Medulla oblongata (tissue), 1 donor: ENCODE results near the gene TTC6.

ENCODE experiments used
- DNase-seq: peaks from one replicate; pipeline ENCODE4 v3.0.0-alpha.2; 2015; ENCODE audit errors: extremely low spot score

Gene TTC6

GRCh38 chr14:37597538-37597913 lies 2.1 kb downstream of the TTC6 start:
- DNase-seq, result no peak

DNA sequence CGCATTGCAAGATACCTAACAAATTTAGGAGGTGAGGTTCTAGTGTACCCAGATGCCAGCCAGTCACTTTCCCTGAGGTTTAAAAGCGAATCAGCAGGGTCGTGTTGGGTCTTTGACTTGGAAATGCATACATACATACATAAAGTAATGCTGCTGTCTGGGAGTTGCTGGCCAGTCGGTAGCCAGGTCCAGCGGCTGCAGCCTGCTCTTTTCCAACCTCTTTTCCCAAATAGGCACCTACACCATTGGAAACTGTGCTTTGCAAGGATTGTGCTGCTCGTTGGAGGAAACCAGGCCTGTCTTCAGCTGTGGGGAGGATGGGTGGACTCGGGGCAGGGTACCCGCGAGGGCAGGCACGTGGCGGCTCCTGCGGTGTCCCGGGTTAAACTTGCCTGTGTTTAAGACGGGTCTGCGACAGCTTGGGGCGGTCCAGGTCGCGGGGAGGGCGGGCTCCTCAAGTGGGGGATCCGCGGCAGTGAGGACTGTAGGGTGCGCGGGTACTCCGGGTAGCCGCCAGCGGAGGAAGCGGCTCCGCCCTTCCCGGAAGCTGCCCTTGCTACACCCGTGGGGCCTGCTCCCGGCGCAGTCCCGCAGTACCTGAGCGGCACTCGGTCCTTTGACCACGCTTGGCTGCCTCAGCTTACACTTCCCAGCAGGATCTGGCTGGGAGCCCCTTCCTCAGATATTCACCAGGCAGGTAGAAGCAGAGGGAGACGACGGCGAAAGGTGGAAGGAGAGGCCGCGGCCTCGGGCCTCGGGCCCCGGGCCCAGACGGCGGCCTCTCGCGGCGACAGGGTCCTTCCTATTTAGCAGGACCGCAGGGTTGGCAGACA lies 2.7 kb downstream of the TTC6 start:
- no peak for DNase-seq

DNA sequence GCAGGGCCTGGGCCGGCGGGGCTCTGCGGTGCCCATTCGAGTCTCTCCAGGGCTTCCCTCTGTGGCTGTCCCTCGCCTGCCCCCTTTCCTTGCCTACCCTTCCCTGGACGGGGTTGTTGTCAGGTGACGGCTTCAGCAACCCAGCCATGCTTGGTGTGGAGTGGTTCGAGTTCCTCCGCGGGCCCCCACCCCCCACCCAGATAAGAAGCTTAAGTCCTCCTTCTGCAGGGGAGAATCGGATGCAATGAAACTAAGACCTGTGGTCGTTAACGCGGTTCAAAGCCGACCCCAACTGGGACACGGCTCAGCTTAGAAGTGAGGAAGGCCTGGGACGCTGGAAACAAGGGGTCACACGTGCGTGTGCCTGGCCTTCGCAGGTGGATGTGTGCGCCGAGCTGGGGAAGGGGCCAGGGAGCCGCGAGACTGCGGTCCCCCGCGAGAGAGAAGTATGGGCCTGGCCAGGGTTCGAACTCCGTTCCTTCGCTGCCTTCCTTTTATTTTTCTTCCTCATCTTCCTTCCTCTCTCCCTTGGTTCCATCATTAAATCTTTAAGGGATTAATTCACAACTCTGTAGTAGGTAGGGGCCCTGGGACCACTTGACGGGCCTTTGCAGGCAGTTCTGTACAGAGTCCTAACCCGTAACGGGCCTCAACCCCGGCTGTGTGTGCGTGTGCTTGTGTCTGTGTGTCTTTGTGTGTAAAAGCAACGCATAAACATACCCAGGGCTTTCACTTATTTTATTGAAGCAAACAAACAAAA lies 3.5 kb downstream of the TTC6 start:
- no peak for DNase-seq

GRCh38 chr14:37599507-37600368 lies 4.3 kb downstream of the TTC6 start:
- DNase-seq, result no peak

DNA sequence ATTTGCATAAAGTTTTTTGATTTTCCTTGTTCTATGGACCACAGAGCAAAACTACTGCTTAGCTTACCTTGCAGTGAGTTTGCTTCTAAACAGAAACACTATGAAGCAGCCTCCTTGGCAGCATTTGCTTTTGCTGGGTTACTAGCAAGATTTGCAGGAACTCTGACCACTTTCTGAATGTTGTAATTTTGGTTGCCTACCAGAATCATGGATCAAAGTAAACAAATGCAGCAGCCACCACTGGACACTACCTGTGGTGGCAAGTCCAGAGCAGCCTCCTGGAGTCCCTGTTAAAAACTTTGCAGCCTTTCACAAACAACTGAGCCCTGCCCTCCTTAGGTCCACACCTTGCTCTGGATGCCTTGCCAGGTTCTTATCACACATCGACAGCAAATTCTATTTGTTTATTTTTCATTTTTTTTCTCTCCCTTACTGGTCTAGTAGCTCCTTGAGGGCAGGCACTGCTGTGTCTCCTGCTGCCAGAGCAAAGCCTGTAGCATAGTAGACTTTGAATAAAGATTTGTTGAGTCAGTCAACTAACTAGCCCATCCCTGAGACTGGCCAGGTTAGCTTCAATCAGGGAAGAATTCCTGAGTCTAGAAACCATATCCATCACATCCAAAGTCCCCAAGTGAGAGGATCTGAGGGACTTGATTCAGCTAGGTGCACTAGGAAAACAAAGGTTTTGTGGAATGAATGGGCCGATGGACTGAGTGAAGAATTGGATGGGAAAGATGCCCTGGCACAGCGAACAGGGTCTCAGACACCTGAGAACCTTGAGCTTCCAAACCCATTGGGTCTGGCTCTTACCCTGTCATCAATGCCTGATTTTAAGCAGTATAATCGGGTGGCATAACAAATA lies 5.7 kb downstream of the TTC6 start:
- no peak for DNase-seq

DNA sequence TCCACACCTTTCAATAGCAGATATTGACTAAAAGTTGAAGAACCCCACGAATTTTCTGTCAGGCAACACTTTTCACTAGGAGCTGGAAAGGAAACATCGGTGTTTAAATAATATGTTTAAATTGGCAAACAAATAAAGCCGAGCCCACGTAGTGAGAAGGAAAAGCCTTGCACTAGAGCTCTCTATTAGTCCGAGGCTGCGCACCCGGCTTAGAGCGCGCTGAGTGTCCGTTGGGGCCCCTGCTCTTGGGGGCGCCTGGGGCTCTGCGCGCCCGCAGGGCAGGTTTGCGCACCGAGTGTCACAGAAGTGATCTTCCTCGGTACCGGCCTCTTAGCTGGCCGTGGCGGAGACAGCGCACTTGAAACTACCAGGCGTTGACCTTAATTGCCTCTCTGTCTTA lies 6.4 kb downstream of the TTC6 start:
- no peak for DNase-seq

DNA sequence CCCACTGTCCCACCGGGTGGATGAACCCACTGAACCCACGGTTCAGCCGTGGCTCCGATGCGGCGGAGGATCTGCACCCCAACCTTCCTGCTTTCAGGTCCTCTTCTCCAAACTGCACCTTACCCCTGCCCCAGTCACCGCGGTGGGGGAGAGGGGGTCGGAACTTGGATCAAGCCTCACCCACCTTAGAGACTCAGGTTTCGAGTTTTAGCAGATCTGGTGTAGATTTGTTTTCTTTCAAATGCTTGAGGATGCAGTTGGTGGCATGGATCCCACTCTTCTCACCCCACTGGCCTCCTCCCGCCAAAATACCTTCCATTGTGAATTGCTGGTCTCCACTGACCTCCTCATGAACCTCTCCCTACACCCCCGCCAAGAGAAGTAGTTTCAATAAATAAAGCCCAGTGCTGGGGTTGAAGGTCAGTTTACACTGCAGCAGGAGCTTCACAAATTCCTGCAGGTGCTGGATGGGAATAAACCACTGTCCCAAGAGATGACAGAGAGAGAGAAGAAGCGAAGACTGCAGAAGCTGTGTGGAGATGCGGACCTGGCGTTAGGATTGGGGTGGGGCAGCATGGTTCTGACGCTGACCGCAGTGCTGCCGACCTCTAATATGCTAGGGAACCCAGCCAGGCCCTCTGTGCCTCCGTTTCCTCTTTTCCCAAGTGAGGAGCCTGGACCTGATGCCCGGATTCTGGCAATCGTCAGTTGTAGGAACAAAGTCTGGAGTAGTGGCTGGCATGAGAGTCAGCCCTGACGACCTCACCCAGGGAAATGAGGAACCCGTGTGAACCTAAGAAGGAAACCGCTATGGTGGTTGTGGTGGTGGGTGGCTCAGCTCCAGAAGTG lies 7.4 kb downstream of the TTC6 start:
- DNase-seq, result no peak

GRCh38 chr14:37603688-37604251 lies 8.3 kb downstream of the TTC6 start:
- no peak for DNase-seq

GRCh38 chr14:37606678-37607077 lies 11.2 kb downstream of the TTC6 start:
- no peak for DNase-seq

DNA sequence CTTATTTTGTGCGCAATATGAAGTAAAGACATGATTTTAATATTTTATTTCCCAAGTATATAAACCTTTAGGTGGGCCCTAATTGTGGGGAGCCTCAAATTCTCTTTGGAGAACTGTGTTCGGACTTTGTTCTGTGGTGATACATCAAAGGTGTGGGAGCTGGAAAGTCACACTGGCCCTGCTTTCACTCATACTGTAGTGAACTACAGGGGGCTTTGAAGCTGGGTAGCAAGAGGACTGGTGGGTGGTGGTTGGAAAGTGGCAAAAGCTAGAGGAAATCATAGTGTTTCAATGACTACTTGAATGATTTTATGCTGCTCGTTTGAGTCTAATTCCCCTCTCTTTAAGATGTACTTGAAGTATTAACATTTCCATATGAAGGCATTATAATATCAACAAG lies 13.2 kb downstream of the TTC6 start:
- DNase-seq, result no peak

DNA sequence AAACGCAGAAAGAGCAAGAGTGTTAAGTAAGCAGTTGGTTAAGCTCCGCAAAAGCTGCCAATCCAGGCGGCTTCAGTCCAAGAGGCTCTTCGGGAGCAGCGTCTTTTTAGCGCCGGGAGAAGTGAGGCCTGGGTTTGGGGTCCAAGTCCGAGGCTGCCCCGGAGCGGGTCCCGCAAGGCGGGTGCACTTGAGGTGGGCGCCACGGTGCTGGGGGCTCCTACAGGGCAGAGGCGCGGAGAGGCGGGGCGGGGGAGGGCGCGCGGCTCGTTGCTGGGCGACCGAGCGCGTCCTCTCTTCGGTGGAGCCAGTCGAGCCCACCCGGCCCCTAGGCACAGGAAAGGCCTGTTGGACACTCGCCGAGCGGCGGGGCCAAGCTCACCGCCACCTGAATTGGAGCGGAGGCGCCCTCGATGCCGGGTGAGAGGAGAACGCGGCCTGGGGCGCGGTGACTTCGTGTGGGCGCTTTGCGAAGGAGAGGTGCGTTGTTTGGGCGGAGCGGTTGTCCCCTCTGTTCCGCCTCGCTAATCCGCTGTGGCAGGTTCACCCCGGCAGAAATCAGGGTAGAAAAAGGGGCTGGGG lies 15.6 kb downstream of the TTC6 start:
- DNase-seq, result no peak

DNA sequence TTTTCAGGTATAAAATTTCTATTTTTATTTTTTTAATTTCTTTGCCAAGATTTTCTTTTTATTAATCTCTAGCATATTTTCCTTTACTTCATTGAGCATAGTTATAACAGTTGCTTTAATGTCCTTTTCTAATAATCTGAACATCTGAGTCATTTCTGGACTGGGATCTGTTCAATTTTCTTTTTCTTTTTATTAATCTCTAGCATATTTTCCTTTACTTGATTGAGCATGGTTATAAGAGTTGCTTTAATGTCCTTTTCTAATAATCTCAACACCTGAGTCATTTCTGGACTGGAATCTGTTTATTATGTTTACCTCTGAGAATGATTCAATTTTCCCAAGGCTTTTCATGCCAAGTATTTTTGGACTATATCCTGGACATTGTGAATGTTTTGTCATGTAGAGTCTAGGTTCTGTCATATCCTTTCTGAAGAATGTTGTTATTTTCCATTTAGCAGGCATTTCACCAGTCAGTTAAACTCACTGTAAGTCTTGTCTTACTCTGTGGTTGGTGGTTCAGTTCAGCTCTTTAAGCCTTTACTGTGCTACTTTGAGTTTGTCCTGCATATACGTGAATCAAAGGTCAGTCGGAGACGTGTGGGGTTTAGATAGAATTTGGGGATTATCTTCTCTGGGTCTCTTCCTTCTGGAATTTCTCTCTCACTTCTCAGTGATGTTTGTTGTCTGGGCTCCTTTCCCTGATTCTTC lies 20.3 kb downstream of the TTC6 start:
- DNase-seq, result no peak

DNA sequence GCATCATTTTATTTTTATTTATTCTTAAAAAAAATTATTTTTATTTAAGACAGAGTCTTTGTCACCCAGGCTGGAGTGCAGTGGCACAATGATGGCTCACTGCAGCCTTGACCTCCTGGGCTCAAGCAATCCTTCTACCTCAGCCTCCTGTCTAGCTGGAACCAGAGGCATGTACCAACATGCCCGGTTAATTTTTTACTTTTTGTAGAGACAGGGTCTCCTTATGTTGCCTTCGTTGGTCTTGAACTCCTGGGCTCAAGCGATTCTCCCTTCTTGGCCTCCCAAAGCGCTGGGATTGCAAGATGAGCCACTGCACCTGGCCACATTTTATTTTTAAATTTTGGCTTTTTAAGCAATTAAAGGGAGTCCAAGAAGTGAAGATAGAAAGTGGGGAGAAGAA lies 21.4 kb downstream of the TTC6 start:
- no peak for DNase-seq

- DNase-seq, result no peak
Observed at GRCh38 chr14:37617864-37618365, 22.5 kb downstream of the TTC6 start.

GRCh38 chr14:37618498-37619028 lies 23.1 kb downstream of the TTC6 start:
- DNase-seq, result no peak

- DNase-seq, result no peak
Observed at GRCh38 chr14:37620856-37621255, 25.4 kb downstream of the TTC6 start.

GRCh38 chr14:37622231-37622923 lies 26.9 kb downstream of the TTC6 start:
- DNase-seq, result no peak

DNA sequence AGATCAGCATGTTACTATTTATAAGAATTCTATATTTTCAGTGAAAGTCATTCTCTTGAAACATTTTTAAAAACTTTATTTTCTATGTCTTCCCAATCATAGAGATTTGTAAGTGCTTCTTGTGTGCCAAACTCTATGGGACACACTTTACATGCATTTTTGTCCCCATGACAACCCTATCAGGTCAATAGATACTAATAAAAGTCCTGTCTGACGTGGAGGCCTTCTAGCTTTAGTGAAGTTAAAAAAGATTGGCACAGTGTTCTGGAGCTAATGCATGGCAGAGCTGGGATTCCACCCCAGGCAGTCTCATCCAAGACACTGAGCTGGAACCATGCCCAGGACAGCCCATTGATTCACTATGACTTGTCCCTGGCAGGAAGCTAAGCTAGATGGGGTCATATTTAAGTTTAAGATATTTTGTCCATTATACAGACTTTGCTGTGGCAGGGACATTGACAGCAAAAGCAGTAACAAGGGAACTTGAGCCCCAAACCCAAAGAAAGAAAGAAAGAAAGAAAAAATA lies 28.1 kb downstream of the TTC6 start:
- DNase-seq, result no peak
